HG03469 (cell line): ENCODE measurements around the gene JAKMIP3.

Experiments
- ATAC-seq: cut with Tn5 transposase; IDR thresholded peaks from one replicate; pipeline ENCODE4 v1.9.1; 2021; ENCODE audit warnings: mild to moderate bottlenecking, moderate library complexity, moderate number of reproducible peaks; ENCODE audit not compliant: unreplicated experiment

The JAKMIP3 gene

DNA sequence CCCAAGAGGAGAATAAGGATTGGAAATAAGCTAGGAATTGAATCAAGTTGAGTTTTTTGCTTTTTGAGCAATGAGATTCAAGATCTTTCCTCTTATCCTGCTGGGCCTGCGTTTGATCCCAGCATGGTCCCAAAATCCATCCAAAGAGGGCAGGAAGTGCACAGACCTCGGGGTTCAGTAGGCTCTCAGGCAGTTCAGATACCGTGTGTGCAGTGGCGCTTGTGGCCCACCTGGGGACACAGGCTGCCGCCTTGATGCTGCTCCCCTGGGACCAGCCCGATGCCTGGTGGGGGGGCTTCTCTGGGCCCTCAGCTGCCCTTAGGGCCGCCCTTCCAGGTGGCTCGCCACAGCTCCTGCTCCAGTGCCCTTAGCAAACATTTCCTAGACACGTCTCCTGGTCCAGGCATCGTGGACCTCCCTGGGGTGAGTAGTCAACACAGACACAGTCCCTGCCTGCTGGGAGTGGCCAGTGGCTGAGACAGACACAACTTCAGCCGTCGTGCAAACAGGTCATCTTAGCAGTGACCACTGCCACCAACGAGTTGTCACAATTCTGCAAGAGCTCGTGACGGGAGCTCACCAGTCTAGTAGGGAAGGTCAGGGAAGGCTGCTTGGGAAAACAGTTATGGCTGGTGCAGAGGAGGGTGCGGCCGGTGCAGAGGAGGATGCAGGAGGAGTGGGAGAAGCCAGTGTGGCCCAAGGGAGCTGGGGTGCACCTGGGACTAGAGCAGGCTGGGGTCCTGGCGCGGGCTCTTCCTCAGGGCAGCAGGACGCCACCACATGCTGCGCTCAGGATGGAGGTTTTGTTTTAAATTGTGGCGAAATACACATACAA lies 21.7 kb upstream of the JAKMIP3 start:
- ATAC-seq = no peak

DNA sequence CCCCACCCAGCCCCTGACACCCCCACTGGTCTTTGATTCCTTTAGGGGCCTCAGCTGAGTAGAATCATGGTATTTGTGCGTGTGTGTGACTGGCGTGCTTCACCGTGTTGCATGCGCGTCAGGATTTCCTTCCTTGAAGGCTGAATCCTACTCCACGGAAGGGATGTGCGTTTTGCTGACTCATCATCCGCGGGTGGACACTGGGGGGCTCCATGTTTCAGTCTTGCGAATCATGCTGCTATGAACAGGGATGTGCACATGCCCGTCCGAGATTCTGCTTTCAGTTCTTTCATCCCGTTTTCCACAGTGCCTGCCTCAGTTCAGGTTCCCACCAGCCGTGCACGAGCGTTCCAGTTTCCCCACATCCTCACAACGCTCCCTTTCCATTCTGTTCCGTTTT lies 20.9 kb upstream of the JAKMIP3 start:
- no peak for ATAC-seq

DNA sequence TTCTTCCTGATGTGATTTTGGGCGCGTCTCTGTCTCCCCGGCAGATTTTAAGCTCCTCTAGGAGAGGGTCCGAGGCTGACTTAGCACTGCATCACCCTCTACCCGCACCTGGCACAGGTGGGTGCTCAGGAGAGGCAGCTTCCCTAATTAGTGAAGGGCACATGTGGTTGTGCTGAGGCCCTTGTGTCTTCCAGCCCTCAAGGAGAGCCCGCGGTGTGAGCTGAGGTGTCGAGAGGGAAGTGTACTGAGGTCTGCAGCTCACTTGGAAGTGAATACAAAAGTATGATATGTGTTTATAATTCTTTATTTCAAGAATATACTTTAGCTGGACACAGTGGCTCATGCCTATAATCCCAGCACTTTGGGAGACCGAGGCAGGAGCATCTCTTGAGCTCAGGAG lies 20.4 kb upstream of the JAKMIP3 start:
- no peak for ATAC-seq

DNA sequence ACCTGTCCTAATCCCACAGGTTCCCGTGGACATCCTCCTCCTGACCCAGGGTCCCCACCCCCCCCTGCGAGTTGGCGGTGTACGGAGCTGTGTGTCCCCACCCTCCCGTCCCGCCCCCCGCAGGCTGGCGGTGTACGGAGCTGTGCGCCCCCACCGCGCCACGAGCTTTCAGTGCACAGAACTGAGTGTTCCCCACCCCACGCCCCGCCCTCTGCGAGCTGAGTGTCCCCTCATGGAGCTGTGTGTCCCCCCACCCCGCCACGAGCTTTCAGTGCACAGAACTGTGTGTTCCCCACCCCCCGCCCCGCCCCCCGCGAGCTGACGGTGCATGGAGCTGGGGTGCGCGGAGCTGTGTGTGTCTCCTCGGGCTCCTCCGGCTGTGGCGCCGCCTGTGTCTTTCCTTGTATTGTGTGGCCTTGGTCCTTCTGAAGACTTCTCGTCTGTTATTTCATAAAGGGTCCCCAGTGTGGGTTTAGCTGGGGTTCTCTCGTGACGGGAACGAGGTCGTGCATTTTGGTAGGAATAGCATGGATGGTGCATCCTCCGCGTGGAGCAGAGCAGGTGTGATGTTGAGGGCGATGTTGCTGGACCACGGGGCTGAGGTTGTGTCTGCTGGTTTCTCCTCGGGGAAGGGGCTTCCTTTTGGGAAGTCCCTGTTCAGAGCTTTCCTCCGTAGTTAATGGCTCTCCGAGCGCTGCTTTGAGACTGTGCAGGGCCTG lies 18.0 kb upstream of the JAKMIP3 start:
- ATAC-seq = no peak

DNA sequence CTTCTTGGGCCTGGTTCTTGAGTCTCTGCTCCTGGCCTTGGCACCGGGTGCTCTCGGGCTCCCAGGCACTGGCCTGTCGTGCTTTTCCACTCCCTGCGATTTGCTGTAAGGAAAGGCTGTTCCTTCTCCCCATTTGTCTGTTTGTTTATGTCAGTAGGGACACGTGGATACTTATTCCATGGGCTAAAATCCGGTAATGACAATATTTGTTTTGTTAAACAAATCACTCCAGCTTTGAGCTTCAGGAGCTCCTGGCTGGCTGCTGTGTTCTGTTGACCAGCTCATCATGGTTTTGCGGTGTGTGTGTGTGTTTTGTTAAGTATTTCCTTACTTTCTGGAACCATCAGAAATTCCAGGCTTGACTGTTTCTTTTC lies 17.5 kb upstream of the JAKMIP3 start:
- no peak for ATAC-seq

DNA sequence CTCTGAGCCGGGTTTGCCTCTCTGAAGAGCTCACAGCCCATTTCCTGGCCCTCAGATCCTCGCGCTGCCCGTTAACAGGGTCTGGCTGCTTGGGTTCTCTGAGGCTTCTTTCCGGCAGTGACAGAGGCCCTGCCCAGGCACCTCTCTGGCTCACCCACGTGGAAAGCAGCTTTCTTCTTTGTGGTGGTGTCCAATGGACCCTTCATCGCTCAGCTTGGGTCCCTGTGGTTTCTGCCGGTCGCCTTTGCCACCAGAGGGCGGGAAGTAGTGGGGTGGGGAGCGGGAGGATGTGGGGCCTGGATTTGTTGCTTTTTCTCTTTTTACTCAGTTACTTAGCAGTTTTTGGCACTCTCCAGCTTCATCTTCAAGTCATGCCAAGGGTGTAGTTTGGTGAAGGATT lies 15.6 kb upstream of the JAKMIP3 start:
- no peak for ATAC-seq

DNA sequence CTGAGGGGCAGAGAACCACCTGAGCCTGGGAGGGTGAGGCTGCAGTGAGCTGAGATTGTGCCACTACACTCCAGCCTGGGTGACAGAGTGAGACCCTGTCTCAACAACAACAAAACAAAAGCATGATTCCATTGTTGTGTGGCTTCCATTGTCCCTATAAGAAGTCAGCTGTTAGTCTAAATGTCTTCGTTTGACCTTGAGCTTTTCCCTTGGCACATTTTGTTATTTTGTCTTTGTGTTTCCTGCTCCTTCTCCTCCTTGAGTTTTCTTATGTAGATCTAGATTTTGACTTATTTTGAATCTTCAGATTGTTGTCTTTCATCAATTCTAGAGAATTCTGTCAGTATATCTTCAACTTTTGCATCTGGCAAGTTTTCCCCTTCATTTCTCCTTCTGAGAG lies 13.6 kb upstream of the JAKMIP3 start:
- no peak for ATAC-seq

DNA sequence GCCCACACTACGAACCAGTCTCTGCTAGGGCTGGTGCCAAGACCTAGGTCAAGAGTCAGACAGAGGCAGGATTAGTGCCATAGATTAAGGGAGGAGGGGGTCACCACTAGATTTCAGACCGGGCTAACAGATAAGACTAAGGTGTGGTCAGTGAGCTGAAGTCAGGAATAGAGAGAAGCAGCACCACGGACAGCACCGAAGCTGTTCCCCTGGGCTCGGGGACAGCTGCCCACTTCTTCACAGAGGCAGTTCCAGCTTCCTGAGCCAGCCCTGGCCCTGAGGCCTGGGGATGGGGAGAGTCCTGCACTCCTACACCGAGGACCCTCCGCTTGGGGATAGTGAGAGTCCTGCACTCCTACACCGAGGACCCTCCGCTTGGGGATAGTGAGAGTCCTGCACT lies 11.2 kb upstream of the JAKMIP3 start:
- no peak for ATAC-seq

DNA sequence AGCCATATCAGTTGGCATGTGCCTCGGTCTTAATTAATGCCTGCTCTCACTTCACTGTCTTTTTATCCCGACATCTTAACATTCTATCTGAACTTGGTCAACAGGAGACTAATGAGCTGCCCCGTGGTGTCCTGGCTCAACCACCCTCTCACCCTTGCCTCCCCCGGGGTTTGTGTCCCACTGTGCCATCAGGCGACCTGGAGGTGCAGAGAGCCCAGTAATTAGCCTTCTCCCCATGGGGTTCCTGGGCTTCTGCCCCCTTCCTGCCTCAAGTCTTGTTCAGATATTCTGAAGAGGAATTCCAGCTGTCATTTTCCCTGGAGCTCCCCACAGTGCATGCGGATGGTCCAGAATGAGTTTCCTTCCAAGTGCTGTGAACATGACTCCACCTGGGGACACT lies 10.1 kb upstream of the JAKMIP3 start:
- ATAC-seq = no peak

DNA sequence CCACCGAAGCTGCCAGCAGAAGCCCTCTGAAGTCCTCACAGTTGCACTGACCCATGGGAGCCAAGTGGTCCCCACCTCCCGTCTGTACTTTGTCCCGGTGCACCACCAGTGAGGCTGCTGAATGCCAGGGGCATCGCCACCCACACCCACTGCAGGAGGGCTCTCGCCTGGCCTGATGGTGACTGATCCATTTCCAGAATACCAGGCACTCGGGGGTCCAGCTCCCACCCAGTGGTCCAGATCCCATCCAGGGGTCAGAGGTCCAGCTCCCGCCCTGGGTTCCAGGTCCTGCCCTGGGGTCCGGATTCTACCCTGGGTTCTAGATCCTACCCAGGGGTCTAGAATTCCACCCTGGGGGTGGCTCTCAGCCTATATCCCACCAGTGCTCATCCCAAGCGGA lies 9.1 kb upstream of the JAKMIP3 start:
- ATAC-seq = no peak

DNA sequence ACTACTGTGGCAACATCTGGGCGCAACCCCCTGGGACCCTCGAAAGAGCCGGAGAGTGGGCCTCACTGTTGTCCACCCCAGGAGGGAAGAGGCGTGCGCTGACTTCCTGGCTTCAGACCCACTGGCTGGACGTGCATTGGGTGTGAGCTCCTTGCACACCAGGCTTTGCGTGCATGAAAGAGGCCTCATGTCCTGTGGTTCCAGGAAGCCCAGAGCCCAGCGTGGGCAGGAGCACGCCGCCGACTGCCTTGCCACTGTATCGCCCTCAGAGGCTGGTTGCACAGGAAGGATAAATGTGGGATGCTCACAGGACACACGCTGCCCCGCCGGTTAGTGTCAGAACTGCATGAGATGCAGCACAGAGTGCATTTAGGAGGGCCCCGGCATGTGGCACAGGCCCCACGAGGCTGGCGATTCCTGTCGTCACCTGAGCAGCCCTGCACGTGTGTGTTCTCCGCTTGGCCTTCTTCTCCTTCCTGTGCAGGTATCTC lies 8.5 kb upstream of the JAKMIP3 start:
- no peak for ATAC-seq

DNA sequence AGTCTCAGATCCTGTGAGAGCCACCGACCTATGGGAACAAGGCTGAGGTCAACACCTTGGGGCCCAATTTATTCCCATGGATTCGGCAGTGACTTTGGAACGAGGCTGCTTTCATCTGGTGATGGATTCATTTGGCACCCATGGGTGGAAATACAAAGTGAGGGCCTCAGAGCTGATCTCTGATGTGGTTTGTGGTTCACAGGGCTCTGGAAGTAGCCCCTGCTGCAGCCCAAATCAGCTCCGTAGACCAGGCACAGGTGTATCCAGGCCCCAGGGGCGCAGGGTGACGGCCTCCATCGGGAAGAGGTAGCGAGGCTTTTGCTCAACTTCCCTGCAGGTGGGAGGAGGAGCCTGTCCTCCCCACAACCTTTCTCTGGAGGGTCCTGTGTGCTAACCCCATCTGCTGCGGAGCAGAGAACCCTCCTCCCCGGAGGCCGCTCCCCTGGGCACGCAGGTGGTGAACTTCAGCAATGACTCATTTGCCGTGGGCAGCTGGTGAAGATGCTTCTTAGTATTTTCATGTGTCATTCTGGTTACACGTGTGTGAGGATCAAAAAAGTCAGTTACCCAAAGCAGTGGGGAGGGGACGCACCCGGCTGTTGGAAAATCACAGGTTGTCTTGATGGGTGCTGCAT lies 7.5 kb upstream of the JAKMIP3 start:
- ATAC-seq = no peak

DNA sequence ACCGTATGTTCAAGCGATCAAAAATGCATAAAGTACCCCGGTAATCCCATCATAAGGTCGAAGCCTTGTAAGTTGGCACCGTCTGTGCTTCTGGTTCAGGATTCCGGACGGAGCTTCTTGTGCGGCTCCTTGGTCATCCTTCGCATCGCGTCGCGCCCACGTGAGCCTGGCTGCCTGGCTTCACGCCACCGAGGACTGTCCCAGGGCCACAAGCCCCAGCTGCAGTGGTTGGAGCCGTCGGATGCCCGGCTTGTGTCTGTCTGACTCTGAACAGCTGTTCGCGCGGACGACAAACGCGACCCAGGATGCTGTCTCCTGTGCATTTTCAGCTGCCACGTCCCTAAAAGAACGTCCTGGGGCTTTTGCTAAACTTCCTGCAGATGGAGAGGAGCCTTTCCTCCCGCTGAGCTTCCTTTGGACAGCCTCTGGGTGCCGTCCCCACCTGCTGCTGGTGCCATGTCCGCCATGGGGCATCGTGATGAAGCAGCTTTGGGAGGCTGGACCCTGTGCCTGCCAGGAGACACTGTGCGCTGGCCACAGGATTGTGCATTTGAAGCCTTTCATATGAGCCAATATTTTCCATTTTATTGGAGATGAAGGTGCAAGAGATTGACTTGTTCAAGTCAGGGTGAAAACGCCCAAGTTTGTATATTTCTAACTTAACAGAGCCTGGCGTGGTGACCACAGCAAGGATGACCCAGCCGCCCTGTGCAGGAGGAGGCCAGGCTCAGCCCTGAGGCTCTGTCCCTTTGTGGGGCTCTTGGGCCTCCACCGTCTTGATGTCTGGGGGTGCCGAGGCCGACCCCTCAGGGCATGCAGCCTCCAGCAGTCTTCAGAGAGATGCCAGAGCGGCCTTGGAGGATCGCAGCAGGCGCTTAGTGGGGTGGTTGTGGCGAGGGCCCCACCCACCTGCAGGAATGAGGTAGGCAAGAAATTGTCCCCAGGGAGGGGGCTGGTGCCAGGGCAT lies 6.7 kb upstream of the JAKMIP3 start:
- ATAC-seq = no peak

DNA sequence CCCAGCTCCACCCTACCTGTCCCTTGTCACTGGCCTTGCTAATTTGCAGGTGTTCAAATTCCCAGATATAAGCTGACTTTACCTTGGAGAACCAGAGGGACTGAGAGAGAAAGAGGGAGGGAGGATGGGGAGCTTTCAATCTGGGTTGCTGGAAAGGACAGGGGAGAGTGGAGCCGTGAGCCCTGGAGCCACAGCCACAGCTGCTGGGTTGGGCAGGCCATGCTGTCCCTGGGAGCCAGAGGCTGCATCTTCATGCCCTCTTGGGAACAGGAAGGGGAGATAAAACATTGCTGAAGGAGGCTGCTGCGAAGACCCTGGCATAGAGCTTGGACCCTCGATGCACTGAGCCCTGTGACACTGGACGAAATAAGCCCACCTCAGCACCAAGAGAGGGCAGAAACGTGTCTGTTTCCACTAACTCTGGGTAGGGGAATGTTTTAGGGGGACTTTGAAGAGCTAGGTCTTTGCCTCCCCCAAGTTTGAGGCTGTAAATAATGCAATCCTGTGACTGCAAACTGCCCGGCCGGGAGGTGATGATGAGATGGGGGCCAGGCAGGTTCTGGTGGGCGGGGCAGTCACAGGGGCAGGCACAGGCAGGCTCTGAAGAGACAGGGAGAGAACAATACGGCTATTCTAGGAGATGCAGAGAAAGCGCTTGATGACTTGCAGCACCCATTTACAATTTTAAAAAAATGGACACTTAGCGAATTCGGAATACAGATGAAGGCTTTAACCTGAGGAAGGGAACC lies 5.8 kb upstream of the JAKMIP3 start:
- ATAC-seq = no peak

DNA sequence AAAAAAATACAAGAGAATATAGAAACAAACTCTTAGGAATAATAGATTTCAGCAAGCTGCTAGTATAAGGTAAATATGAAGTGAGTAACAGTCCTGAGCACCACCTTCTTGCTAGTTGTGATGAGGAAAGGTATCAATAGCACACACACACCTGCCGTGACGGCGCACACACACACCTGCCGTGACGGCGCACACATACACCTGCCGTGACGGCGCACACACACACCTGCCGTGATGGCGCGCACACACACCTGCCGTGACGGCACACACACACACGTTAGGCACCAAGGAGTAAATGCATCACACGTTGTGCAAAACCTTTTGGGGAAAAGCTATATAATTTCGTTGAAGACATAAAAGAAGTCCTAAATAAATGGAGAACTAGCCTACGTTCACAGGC lies 4.7 kb upstream of the JAKMIP3 start:
- ATAC-seq = no peak

DNA sequence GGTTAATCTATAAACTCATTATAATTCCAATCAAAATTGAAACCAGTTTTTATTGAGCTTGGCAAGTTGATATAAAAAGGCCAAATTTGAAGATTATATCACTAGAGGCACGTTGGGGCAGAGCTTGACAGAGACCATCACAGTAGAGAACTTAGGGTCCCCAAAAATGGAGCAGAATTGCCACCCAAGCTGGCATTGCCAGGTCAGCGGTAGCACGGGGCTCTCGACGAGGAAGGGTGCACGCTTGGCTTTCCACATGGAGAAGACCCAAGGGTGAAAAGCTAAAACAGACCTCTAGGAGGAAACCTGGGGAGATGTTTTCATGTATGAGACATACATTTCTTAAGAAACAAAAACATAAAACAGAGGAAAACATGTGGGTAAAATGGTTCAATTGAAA lies 4.3 kb upstream of the JAKMIP3 start:
- ATAC-seq = no peak

DNA sequence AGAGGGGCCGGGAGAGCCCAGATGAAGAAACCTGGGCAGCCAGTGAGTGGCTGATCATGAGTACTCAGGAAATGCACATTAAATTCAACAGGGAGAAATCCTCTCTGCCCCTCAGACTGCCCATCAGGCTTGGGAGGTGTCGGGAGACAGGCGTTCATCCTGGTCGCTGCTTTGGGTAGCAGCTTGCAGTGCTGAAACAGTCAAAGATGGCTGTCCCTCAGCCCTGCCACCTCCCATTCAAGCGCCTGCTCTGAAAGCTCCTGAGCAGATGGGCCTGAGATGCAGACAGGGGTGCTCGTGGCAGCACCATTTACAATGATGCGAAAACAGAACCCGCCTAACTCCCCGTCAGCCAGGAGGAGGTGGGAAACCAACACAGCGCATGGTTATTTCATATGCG lies 3.6 kb upstream of the JAKMIP3 start:
- ATAC-seq = no peak

DNA sequence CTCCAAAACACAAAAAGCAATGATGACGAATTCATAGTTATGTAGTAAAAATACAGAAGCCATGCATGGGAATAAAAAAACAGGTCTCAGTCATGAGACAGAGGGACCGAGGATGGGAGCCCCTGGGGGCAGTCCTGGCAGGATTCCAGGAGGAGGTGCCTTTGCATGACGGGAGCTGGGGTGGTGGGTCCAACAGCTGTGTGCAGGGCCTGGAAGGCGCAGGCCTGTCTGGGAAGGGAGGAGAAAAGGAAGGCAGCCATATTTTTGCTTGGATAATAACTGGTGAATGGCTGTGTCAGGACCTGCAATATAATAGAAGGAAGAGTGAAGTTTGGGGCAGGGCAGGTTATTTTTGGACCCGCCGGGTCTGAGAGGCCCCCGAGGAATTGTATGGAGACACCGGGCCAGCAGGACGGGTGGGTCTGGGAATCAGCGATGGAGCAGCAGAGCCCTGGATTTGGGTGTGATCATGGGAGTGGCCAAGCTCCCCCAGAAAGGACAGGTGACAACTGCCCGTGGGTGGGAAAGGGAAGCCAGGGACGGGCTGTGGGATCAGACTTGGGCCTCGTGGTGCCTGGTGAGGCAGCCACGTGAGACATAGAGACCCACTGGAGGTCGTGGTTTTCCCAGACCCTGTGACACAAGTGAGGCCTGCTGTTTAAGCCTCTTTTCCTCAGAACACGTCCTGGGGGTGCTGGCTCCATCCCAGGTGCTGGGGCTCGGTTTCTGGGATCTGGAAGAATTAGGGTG lies 2.9 kb upstream of the JAKMIP3 start:
- no peak for ATAC-seq

DNA sequence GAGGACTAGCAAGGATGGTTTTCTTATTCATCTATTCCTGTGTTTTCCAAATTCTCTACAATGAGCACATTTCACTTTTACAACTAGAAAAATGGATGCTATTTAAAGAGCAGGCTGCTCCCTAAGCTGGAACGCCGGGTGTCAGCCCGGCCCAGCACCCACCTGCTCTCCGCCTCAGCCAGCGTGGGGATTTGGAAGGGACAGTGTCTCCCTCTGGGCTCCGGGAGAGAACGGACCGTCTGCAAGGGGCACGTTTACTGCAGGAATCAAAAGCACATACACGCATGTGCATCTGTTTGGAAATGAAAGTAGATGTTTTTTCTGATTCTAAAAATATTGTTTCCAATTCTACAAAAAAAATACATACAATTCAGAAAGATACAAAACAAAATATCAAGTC lies 2.3 kb upstream of the JAKMIP3 start:
- ATAC-seq = no peak
